ENCODE measurements around the gene ADGRF3. TPM values are rescaled to one million over a fixed set of nuclear protein-coding genes. Genes with fewer than 3 reads are reported as not detected.
"Not testable (repeated sequence)": the region's sequence is repeated elsewhere in the genome, so short reads cannot be mapped to it uniquely, and the experiment has no call there.

The ADGRF3 gene
- total RNA-seq, 2 donors from 2014 or later = 0.34 TPM; not detected in 1

DNA sequence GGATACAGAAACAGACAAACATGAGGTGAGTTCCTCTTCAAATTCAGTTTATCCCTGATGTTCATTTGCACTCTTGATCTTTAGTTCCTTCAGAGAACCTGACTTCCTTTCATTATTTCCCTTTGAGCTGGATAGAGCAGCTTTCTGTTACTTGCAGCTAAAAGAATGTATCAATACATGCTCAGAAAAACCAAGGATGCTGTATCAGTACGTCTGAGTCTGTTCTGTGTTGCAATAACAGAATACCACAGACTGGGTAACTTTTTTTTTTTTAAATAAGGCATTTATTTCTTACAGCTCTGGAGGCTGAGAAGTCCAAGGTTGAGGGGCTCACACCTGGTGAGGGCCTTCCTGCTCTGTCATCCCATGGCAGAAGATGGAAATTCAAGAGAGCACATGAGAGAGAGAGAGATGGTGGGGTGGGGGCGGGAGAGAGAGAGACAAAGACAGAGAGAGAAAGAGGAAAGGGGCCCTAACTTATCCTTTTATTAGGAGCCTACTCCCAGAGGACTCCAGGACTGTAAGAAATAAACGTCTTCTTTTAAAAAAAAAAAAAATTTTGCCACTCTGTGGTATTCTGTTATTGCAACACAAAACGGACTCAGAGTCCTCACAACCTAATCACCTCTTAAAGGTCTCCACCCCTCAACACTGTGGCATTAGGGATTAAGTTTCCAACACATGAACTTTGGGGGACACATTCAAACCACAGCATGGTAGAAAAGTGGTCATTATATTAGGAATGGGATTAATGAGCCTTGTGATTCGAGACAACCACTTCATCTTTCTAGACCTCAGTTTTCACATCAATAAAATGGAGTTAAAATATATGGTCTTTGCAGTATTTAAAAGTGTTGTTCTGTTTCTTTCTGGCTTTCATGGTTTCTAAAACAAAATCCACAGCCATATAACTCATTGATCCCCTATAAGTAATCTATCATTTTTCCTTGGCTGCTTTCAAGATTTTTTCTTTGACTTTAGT, 19.0 kb downstream of the ADGRF3 start:
- H3K4me3 ChIP-seq = no peak overlapping the region
- 60% methylated on average over 5 of the region's 5 CpGs for WGBS
- intact Hi-C loops (cut with DNase I) = no loop called here

DNA sequence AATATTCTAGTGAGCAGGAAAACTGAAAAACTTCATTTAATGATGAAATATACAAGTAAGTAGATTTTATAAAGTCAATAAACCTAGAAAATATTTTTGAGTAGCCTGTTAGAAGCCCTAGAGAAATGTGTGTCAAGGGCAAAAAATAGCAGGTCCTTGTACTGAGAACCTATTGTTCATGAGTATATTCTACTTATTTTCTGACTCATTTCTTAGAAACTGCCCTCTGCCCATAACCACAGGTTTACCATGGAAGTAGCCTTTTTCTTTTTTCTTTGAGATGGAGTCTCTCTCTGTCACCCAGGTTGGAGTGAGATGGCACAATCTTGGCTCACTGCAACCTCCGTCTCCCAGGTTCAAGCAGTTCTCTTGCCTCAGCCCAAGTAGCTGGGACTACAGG, 20.1 kb downstream of the ADGRF3 start:
- no peaks in the 10 kb centered on the region for H3K36me3 ChIP-seq
- H3K27me3 ChIP-seq (replicated peaks; ENCODE audit: insufficient read depth) = no peaks in the 10 kb centered on the region
- H3K4me3 ChIP-seq = no peak overlapping the region
- DNase-seq (ENCODE audit: low spot score) = no peak
- no peak overlapping the region for H3K27ac ChIP-seq
- whole genome bisulfite sequencing = 96% methylated on average over 1 of the region's 1 CpG
- no peaks in the 10 kb centered on the region for H3K4me1 ChIP-seq (replicated peaks)
- intact Hi-C loops (cut with DNase I) = no loop called here
- no peaks in the 10 kb centered on the region for H3K9me3 ChIP-seq
- TF ChIP-seq POLR2AphosphoS5 (IDR thresholded peaks at IDR 0.05) = no peak
- TF ChIP-seq, protein P1, sequence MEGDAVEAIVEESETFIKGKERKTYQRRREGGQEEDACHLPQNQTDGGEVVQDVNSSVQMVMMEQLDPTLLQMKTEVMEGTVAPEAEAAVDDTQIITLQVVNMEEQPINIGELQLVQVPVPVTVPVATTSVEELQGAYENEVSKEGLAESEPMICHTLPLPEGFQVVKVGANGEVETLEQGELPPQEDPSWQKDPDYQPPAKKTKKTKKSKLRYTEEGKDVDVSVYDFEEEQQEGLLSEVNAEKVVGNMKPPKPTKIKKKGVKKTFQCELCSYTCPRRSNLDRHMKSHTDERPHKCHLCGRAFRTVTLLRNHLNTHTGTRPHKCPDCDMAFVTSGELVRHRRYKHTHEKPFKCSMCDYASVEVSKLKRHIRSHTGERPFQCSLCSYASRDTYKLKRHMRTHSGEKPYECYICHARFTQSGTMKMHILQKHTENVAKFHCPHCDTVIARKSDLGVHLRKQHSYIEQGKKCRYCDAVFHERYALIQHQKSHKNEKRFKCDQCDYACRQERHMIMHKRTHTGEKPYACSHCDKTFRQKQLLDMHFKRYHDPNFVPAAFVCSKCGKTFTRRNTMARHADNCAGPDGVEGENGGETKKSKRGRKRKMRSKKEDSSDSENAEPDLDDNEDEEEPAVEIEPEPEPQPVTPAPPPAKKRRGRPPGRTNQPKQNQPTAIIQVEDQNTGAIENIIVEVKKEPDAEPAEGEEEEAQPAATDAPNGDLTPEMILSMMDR (IDR thresholded peaks at IDR 0.05) = no peak
- no peak for TF ChIP-seq POLR2A (IDR thresholded peaks at IDR 0.05)

More for the DNA sequence above, 19.0 kb downstream of the ADGRF3 start:
- no peaks in the 10 kb centered on the region for H3K9me3 ChIP-seq
- no peaks in the 10 kb centered on the region for H3K27me3 ChIP-seq (replicated peaks; ENCODE audit: insufficient read depth)
- no peak for DNase-seq (ENCODE audit: low spot score)
- H3K36me3 ChIP-seq = no peaks in the 10 kb centered on the region
- TF ChIP-seq POLR2AphosphoS5 (IDR thresholded peaks at IDR 0.05) (no peak), POLR2A (IDR thresholded peaks at IDR 0.05) (no peak)
- TF ChIP-seq, protein P1 (IDR thresholded peaks at IDR 0.05) = no peak
- H3K4me1 ChIP-seq (replicated peaks) = no peaks in the 10 kb centered on the region
- no peak overlapping the region for H3K27ac ChIP-seq

DNA sequence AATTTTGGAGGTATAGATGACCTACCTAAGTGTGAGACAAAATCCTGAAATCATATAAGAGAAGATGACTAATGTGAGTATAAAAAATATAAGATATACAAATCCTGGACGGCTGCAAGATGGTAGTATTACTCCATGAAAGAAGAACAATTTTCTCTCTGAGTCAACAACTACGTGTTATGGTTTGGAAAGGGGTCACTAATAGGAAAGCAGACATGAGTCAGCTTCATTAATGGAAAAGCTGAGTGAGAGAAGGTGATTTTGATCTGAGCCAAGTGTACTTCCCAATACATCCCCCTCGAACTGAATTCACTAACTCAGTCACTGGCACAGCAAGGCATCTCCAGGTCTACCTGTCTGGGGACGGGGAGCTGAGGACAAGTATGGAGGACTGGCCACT, 20.7 kb downstream of the ADGRF3 start:
- no peak overlapping the region for H3K4me3 ChIP-seq
- no peaks in the 10 kb centered on the region for H3K27me3 ChIP-seq (replicated peaks; ENCODE audit: insufficient read depth)
- no peaks in the 10 kb centered on the region for H3K36me3 ChIP-seq
- H3K4me1 ChIP-seq (replicated peaks) = no peaks in the 10 kb centered on the region
- no peaks in the 10 kb centered on the region for H3K9me3 ChIP-seq
- H3K27ac ChIP-seq = no peak overlapping the region
- TF ChIP-seq POLR2A (IDR thresholded peaks at IDR 0.05) (no peak), POLR2AphosphoS5 (IDR thresholded peaks at IDR 0.05) (no peak)
- TF ChIP-seq, protein P1 (IDR thresholded peaks at IDR 0.05) = no peak
- 74% methylated on average over 4 of the region's 4 CpGs for WGBS
- DNase-seq (ENCODE audit: low spot score) = no peak
- intact Hi-C loops (cut with DNase I) = no loop called here

DNA sequence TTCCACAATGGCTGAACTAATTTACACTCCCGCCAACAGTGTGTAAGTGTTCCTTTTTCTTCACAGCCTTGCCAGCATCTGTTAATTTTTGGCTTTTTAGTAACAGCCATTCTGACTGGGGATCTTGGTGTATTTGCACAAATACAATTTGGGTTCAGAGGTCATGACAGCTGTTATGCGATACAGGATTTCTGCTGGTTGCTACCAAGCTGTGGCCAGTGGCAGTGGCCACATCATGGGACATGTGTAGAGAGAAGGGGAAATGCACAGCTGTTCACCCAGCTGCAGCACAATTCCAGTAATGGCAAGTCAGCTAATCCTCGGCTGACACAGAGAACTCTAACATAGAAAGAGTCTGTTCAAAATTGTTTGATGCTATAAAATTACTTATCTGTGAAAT, 21.7 kb downstream of the ADGRF3 start:
- H3K27ac ChIP-seq = no peak overlapping the region
- intact Hi-C loops (cut with DNase I) = no loop called here
- no peaks in the 10 kb centered on the region for H3K4me1 ChIP-seq (replicated peaks)
- H3K4me3 ChIP-seq = no peak overlapping the region
- no peaks in the 10 kb centered on the region for H3K9me3 ChIP-seq
- H3K27me3 ChIP-seq (replicated peaks; ENCODE audit: insufficient read depth) = no peaks in the 10 kb centered on the region
- H3K36me3 ChIP-seq = no peaks in the 10 kb centered on the region
- 62% methylated on average over 3 of the region's 3 CpGs for WGBS
- DNase-seq (ENCODE audit: low spot score) = no peak
- TF ChIP-seq POLR2AphosphoS5 (IDR thresholded peaks at IDR 0.05) (no peak), POLR2A (IDR thresholded peaks at IDR 0.05) (no peak)
- TF ChIP-seq, protein P1 (IDR thresholded peaks at IDR 0.05) = no peak

DNA sequence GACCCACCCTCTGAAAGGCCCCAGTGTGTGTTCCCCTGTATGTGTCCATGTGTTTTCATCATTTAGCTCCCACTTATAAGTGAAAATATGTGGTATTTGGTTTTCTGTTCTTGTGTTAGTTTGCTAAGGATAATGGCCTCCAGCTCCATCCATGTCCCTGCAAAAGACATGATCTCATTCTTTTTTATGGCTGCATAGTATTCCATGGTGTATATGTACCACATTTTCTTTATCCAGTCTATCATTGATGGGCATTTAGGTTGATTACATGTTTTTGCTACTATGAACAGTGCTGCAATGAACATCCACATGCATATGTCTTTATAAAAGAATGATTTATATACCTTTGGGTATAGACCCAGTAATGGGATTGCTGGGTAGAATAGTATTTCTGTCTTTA, 22.1 kb downstream of the ADGRF3 start:
- intact Hi-C loops (cut with DNase I); H3K27me3 ChIP-seq (replicated peaks; ENCODE audit: insufficient read depth); H3K9me3 ChIP-seq; H3K4me3 ChIP-seq; H3K36me3 ChIP-seq; DNase-seq (ENCODE audit: low spot score); H3K27ac ChIP-seq; H3K4me1 ChIP-seq (replicated peaks): not testable (repeated sequence)
